GM13977 (cell line): ENCODE measurements around the gene ATP4B.

Experiments used
- DNase-seq: peaks from one replicate; pipeline ENCODE4 v3.0.0; 2012; ENCODE audit warnings: low spot score
- CTCF ChIP-seq: IDR thresholded peaks from 2 replicates; pipeline ENCODE4 v1.5.1; 2012; ENCODE audit warnings: mild to moderate bottlenecking, control low read depth; ENCODE audit not compliant: insufficient read depth; ENCODE audit errors: extremely low read depth, missing control alignments
- in situ Hi-C: fragments of 300-500 bp; cut with MboI; formaldehyde crosslinking; loops from one replicate; pipeline ENCODE4 v1.12.0; 2022; ENCODE audit warnings: low sequenced_read_pairs, low pct_unique_long_range_greater_than_20kb, mixed read lengths, inconsistent platforms; ENCODE audit not compliant: unreplicated experiment

Gene ATP4B

DNA sequence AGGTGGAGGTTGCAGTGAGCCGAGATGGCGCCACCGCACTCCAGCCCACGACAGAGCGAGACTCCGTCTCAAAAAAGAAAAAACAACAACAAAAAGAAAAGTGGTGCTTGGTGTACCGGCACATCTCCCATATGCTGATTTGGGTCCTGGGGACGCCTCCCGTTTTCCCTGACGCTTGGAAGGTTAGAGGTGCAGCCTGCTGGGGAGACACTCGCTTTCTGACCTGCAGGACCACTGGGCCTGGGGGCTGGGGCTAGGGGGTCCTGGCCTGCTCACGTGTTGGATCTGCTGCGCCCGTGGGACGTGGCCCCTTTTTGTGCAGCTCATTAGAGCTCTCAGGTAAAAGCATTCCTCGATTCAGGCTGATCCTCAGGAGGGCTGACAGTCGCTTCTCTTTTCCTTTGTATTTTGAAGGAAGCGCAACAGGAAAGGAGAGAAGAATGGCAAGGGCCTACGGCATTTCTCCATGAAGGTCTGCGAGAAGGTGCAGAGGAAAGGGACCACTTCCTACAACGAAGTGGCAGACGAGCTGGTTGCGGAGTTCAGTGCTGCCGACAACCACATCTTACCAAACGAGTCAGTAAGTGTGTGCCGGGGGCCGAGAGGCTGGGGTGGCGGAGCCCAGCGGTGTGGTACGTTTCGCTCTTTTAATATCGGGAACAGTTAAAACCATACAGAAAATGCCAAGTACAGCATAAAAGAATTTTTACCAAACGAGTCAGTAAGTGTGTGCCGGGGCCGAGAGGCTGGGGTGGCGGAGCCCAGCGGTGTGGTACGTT lies 25.1 kb downstream of the ATP4B start:
- DNase-seq: no peak
- in situ Hi-C loops: no loop called here
- TF ChIP-seq CTCF: no peak

- in situ Hi-C loops: no loop called here
- TF ChIP-seq CTCF: no peak
- DNase-seq: no peak
Measured at GRCh38 chr13:113631341-113632095, 26.5 kb downstream of the ATP4B start.

- TF ChIP-seq CTCF: no peak
- in situ Hi-C loops: no loop called here
- DNase-seq: no peak
Measured at GRCh38 chr13:113630804-113631203, 27.2 kb downstream of the ATP4B start.

- no peak for TF ChIP-seq CTCF
- in situ Hi-C loops: no loop called here
- no peak for DNase-seq
Measured at GRCh38 chr13:113630296-113630695, 27.7 kb downstream of the ATP4B start.

GRCh38 chr13:113629866-113630265 lies 28.1 kb downstream of the ATP4B start:
- no peak for TF ChIP-seq CTCF
- no peak for DNase-seq
- in situ Hi-C loops: no loop called here

DNA sequence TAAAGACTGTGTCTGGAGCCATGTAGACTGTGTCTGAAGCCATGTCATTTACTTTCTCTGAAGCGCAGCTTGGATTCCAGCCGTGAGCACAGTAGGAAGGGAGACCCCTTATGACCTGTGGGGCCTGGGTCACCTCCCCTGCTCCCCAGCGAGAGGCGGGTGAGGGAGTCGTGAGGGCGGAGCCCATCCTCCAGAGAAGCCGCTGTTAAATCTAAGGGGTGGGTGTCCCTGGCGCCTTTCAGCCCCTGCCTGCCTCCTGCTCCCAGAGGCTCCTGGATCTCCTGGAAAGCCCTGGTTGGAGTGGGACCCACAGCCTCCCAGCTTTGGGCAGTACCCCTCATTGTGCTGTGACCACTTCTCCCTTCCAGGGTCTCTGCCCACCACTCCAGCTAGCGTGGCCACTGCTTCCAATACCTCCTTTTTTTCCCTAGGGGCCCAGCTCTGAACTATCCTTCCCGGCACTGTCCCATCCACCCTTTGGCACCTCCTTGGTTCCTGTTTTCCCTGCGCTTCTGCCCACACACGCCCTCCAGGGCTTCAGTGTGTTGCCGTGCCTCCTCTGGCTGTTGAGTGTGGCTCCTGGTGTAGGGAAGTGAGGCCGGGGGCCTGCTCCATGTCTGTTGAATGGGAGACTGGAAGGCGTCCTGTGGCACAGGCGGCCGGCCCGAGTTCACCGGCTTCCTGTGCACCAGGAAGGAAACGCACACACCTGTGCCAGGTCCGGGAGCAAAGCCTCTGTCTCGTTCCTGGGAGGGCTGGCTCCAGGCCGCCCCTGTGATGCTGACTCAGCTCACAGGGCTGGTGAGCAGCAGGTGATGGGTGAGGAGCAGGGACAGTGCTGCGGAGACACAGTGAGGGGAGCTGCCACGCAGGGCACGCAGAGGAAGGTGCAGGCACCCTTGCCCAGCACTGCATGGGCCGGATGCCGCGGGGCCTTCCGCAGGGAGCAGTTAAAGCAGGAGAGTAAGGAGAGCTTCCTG lies 29.4 kb downstream of the ATP4B start:
- no peak for TF ChIP-seq CTCF
- DNase-seq: no peak
- in situ Hi-C loops: no loop called here
